ENCODE data around the gene PRKCSH. TPM values are rescaled to one million over a fixed set of nuclear protein-coding genes. Genes with fewer than 3 reads are reported as not detected.
"Not testable (repeated sequence)": the region's sequence is repeated elsewhere in the genome, so short reads cannot be mapped to it uniquely, and the experiment has no call there.

PRKCSH gene
- total and polyA plus RNA-seq, 2 experiments from 2014 or later: 85.3 to 130 TPM

DNA sequence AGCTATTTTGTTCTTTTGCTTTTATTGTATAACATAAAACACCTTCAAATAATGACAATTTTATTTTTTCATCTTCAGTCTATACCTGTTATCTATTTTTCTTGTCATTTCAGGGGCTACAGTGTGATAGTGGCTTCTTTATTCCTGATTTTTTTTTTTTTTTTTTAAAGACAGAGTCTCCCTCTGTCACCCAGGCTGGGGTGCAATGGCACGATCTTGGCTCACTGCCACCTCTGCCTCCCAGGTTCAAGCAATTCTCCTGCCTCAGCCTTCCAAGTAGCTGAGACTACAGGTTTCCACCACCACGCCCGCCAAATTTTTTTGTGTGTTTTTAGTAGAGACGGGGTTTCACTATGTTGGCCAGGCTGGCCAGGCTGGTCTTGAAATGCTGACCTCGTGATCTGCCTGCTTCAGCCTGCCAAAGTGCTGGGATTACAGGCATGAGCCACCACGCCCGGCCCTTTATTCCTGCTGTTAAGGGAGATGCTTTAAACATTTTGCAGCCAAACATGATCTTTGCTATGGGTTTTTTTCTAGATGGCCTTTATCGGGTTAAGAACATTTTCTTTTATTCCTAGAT, 32.9 kb downstream of the PRKCSH start:
- not testable (repeated sequence) for ATAC-seq; H3K36me3 Mint-ChIP-seq (ENCODE audit: low read depth); H3K27me3 ChIP-seq (ENCODE audit: insufficient read depth); H3K4me2 ChIP-seq; H3K27ac Mint-ChIP-seq; H3F3A ChIP-seq (replicated peaks; ENCODE audit: low read depth); DNase-seq (ENCODE audit: low spot score); H4K20me1 ChIP-seq (replicated peaks; ENCODE audit: insufficient read depth); H3K9me3 Mint-ChIP-seq; H3K27me3 Mint-ChIP-seq (ENCODE audit: insufficient read depth, low read depth, poor library complexity); H3K4me3 Mint-ChIP-seq; H3K4me1 Mint-ChIP-seq; H3K9me2 ChIP-seq (ENCODE audit: insufficient read depth); H3K79me2 ChIP-seq (replicated peaks; ENCODE audit: insufficient read depth); H2AFZ ChIP-seq; H3K27ac ChIP-seq (ENCODE audit: low read depth); H3K36me3 ChIP-seq (ENCODE audit: insufficient read depth); H3K4me3 ChIP-seq
- H3K4me1 ChIP-seq (ENCODE audit: insufficient read depth): peaks cover 11% of the 10 kb centered on the region; the same call in 1 of the 2 replicates

DNA sequence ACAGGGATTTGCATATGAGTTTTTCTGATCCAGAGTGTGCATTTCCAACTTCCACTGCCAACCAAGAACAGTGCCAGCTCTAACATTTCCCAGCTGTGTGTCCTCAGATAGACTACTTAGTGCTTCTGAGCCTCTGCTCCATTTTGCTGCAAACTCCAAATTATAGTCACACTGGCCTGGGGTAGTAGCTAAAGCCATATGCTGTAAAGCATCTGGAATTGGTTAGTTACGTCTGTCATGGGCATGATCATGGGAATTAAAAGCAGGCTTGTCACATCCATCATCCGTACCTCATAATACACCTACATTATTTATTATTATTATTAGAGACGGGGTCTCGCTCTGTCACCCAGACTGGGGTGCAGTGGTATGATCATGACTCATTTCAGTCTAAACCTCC, 38.3 kb downstream of the PRKCSH start:
- H3K27ac Mint-ChIP-seq: no peak overlapping the region
- no peaks in the 10 kb centered on the region for H3K27me3 ChIP-seq (ENCODE audit: insufficient read depth)
- H3K27ac ChIP-seq (ENCODE audit: low read depth): no peak overlapping the region
- no peaks in the 10 kb centered on the region for H3K9me2 ChIP-seq (ENCODE audit: insufficient read depth)
- no peak overlapping the region for H3K4me3 ChIP-seq
- H3K27me3 Mint-ChIP-seq (ENCODE audit: insufficient read depth, low read depth, poor library complexity): peaks cover 21% of the 10 kb centered on the region
- no peaks in the 10 kb centered on the region for H4K20me1 ChIP-seq (replicated peaks; ENCODE audit: insufficient read depth)
- no peaks in the 10 kb centered on the region for H3K36me3 ChIP-seq (ENCODE audit: insufficient read depth)
- H3K9me3 Mint-ChIP-seq: no peaks in the 10 kb centered on the region; the same call in 1 of the 3 replicates
- no peaks in the 10 kb centered on the region for H3F3A ChIP-seq (replicated peaks; ENCODE audit: low read depth)
- H2AFZ ChIP-seq: no peak overlapping the region
- no peaks in the 10 kb centered on the region; the same call in 2 of the 3 replicates for H3K36me3 Mint-ChIP-seq (ENCODE audit: low read depth)
- H3K4me3 Mint-ChIP-seq: no peak overlapping the region
- no peak overlapping the region for H3K4me2 ChIP-seq
- H3K4me1 ChIP-seq (ENCODE audit: insufficient read depth): no peaks in the 10 kb centered on the region
- DNase-seq (ENCODE audit: low spot score) (no peak), ATAC-seq (no peak)
- H3K4me1 Mint-ChIP-seq: no peaks in the 10 kb centered on the region; the same call in 2 of the 3 replicates
- H3K79me2 ChIP-seq (replicated peaks; ENCODE audit: insufficient read depth): no peaks in the 10 kb centered on the region
- TF ChIP-seq CREB1 (CRISPR knock-in tag; IDR thresholded peaks at IDR 0.05; ENCODE audit: low read depth) (no peak), ZNF331 (CRISPR knock-in tag; IDR thresholded peaks at IDR 0.05; ENCODE audit: low read depth) (no peak), NANOG (IDR thresholded peaks at IDR 0.05; ENCODE audit: borderline replicate concordance) (no peak), JUNB (IDR thresholded peaks at IDR 0.05; ENCODE audit: unreplicated experiment) (no peak), EZH2phosphoT487 (IDR thresholded peaks at IDR 0.05; ENCODE audit: unreplicated experiment) (no peak), STAT1 (IDR thresholded peaks at IDR 0.05; ENCODE audit: unreplicated experiment) (no peak), EZH2 (IDR thresholded peaks at IDR 0.05; ENCODE audit: low read depth, unreplicated experiment) (no peak), POLR2AphosphoS5 (IDR thresholded peaks at IDR 0.05; ENCODE audit: low read depth) (no peak)
- TF ChIP-seq, protein P1, sequence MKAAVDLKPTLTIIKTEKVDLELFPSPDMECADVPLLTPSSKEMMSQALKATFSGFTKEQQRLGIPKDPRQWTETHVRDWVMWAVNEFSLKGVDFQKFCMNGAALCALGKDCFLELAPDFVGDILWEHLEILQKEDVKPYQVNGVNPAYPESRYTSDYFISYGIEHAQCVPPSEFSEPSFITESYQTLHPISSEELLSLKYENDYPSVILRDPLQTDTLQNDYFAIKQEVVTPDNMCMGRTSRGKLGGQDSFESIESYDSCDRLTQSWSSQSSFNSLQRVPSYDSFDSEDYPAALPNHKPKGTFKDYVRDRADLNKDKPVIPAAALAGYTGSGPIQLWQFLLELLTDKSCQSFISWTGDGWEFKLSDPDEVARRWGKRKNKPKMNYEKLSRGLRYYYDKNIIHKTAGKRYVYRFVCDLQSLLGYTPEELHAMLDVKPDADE (IDR thresholded peaks at IDR 0.05): no peak
- TF ChIP-seq, protein P2, sequence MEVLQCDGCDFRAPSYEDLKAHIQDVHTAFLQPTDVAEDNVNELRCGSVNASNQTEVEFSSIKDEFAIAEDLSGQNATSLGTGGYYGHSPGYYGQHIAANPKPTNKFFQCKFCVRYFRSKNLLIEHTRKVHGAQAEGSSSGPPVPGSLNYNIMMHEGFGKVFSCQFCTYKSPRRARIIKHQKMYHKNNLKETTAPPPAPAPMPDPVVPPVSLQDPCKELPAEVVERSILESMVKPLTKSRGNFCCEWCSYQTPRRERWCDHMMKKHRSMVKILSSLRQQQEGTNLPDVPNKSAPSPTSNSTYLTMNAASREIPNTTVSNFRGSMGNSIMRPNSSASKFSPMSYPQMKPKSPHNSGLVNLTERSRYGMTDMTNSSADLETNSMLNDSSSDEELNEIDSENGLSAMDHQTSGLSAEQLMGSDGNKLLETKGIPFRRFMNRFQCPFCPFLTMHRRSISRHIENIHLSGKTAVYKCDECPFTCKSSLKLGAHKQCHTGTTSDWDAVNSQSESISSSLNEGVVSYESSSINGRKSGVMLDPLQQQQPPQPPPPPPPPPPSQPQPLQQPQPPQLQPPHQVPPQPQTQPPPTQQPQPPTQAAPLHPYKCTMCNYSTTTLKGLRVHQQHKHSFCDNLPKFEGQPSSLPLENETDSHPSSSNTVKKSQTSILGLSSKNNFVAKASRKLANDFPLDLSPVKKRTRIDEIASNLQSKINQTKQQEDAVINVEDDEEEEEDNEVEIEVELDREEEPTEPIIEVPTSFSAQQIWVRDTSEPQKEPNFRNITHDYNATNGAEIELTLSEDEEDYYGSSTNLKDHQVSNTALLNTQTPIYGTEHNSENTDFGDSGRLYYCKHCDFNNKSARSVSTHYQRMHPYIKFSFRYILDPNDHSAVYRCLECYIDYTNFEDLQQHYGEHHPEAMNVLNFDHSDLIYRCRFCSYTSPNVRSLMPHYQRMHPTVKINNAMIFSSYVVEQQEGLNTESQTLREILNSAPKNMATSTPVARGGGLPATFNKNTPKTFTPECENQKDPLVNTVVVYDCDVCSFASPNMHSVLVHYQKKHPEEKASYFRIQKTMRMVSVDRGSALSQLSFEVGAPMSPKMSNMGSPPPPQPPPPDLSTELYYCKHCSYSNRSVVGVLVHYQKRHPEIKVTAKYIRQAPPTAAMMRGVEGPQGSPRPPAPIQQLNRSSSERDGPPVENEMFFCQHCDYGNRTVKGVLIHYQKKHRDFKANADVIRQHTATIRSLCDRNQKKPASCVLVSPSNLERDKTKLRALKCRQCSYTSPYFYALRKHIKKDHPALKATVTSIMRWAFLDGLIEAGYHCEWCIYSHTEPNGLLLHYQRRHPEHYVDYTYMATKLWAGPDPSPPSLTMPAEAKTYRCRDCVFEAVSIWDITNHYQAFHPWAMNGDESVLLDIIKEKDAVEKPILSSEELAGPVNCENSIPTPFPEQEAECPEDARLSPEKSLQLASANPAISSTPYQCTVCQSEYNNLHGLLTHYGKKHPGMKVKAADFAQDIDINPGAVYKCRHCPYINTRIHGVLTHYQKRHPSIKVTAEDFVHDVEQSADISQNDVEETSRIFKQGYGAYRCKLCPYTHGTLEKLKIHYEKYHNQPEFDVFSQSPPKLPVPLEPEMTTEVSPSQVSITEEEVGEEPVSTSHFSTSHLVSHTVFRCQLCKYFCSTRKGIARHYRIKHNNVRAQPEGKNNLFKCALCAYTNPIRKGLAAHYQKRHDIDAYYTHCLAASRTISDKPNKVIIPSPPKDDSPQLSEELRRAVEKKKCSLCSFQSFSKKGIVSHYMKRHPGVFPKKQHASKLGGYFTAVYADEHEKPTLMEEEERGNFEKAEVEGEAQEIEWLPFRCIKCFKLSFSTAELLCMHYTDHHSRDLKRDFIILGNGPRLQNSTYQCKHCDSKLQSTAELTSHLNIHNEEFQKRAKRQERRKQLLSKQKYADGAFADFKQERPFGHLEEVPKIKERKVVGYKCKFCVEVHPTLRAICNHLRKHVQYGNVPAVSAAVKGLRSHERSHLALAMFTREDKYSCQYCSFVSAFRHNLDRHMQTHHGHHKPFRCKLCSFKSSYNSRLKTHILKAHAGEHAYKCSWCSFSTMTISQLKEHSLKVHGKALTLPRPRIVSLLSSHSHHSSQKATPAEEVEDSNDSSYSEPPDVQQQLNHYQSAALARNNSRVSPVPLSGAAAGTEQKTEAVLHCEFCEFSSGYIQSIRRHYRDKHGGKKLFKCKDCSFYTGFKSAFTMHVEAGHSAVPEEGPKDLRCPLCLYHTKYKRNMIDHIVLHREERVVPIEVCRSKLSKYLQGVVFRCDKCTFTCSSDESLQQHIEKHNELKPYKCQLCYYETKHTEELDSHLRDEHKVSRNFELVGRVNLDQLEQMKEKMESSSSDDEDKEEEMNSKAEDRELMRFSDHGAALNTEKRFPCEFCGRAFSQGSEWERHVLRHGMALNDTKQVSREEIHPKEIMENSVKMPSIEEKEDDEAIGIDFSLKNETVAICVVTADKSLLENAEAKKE (CRISPR knock-in tag; IDR thresholded peaks at IDR 0.05): no peak
- TF ChIP-seq, protein P3, sequence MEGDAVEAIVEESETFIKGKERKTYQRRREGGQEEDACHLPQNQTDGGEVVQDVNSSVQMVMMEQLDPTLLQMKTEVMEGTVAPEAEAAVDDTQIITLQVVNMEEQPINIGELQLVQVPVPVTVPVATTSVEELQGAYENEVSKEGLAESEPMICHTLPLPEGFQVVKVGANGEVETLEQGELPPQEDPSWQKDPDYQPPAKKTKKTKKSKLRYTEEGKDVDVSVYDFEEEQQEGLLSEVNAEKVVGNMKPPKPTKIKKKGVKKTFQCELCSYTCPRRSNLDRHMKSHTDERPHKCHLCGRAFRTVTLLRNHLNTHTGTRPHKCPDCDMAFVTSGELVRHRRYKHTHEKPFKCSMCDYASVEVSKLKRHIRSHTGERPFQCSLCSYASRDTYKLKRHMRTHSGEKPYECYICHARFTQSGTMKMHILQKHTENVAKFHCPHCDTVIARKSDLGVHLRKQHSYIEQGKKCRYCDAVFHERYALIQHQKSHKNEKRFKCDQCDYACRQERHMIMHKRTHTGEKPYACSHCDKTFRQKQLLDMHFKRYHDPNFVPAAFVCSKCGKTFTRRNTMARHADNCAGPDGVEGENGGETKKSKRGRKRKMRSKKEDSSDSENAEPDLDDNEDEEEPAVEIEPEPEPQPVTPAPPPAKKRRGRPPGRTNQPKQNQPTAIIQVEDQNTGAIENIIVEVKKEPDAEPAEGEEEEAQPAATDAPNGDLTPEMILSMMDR (conservative IDR thresholded peaks at IDR 0.05; ENCODE audit: low read depth in 2 of 2): no peak

Data from GM23338 (cell line).